GM18498 (cell line): ENCODE results near the gene OR5T1.

Source experiments
- ATAC-seq: cut with Tn5 transposase; IDR thresholded peaks from one replicate; pipeline ENCODE4 v1.9.1; 2021; ENCODE audit warnings: mild to moderate bottlenecking, moderate library complexity; ENCODE audit not compliant: unreplicated experiment

The OR5T1 gene

GRCh38 chr11:56273854-56274253 lies at the start of gene OR5T1:
Gene OR5T1, plus strand, starts transcription at chr11:56274154. Its CDS starts 1,485 bp downstream, at chr11:56275639.
- ATAC-seq: no peak

- no peak for ATAC-seq
Observed at GRCh38 chr11:56234155-56234554, 39.8 kb upstream of the OR5T1 start, which contains the start of gene OR5T2. Gene OR5T2, minus strand, starts transcription at chr11:56234255. Its CDS starts 1,193 bp downstream, at chr11:56233062.

- ATAC-seq: no peak
Observed at GRCh38 chr11:56251954-56252353, 22.0 kb upstream of the OR5T1 start, which contains the start of gene OR5T3. Gene OR5T3, plus strand, starts transcription at chr11:56252254. Its CDS starts 0 bp downstream, at chr11:56252254.

GRCh38 chr11:56271092-56271491 lies 2.9 kb upstream of the OR5T1 start:
- ATAC-seq: no peak

GRCh38 chr11:56292154-56292553 lies 18.2 kb downstream of the OR5T1 start, which contains the start of gene OR8H1:
Gene OR8H1, minus strand, starts transcription at chr11:56292254. Its CDS starts 1,192 bp downstream, at chr11:56291062.
- no peak for ATAC-seq

GRCh38 chr11:56296898-56297297 lies 22.9 kb downstream of the OR5T1 start:
- no peak for ATAC-seq

- ATAC-seq: no peak
Observed at GRCh38 chr11:56307836-56308235, 33.9 kb downstream of the OR5T1 start.

GRCh38 chr11:56314844-56315243 lies 40.9 kb downstream of the OR5T1 start, which contains the start of gene OR8K3:
Gene OR8K3, plus strand, starts transcription at chr11:56315144. Its CDS starts 3,163 bp downstream, at chr11:56318307.
- no peak for ATAC-seq
